Neural crest cell (in vitro differentiated cells): ENCODE measurements around the gene SRP68. TPM values are rescaled to one million over a fixed set of nuclear protein-coding genes. Genes with fewer than 3 reads are reported as not detected.

ENCODE experiments used
- DNase-seq: peaks from one replicate; pipeline ENCODE4 v3.0.0; 2021; ENCODE audit warnings: low read depth, mixed read lengths, low spot score
- H3K27ac Mint-ChIP-seq: one replicate; pipeline ENCODE4 v1.8.0; 2021; ENCODE audit warnings: mild to moderate bottlenecking, mixed read lengths; ENCODE audit not compliant: unreplicated experiment
- H3K27me3 Mint-ChIP-seq: 2 replicates; pipeline ENCODE4 v1.8.0; 2021; ENCODE audit warnings: low read depth, mild to moderate bottlenecking, mixed read lengths
- H3K36me3 Mint-ChIP-seq: 2 replicates; pipeline ENCODE4 v1.8.0; 2021; ENCODE audit warnings: low read depth, mild to moderate bottlenecking, mixed read lengths
- H3K4me1 Mint-ChIP-seq: 2 replicates; pipeline ENCODE4 v1.8.0; 2021; ENCODE audit warnings: mixed read lengths
- H3K4me3 Mint-ChIP-seq: one replicate; pipeline ENCODE4 v1.8.0; 2021; ENCODE audit warnings: mild to moderate bottlenecking, mixed read lengths
- H3K9me3 Mint-ChIP-seq: 2 replicates; pipeline ENCODE4 v1.8.0; 2021; ENCODE audit warnings: mixed read lengths
- CTCF ChIP-seq: fragments of 200-600 bp; sonication (generic); conservative IDR thresholded peaks from 2 replicates; pipeline ENCODE4 v1.5.0; 2021; ENCODE audit warnings: antibody characterized with exemption, mild to moderate bottlenecking
- total RNA-seq: library from RNA; stranded (reverse); gene quantifications from 2 replicates; pipeline ENCODE4 v1.2.1, GENCODE V29; 2021

The SRP68 gene
- total RNA-seq, 1 donor from 2014 or later, result 91.6 TPM

DNA sequence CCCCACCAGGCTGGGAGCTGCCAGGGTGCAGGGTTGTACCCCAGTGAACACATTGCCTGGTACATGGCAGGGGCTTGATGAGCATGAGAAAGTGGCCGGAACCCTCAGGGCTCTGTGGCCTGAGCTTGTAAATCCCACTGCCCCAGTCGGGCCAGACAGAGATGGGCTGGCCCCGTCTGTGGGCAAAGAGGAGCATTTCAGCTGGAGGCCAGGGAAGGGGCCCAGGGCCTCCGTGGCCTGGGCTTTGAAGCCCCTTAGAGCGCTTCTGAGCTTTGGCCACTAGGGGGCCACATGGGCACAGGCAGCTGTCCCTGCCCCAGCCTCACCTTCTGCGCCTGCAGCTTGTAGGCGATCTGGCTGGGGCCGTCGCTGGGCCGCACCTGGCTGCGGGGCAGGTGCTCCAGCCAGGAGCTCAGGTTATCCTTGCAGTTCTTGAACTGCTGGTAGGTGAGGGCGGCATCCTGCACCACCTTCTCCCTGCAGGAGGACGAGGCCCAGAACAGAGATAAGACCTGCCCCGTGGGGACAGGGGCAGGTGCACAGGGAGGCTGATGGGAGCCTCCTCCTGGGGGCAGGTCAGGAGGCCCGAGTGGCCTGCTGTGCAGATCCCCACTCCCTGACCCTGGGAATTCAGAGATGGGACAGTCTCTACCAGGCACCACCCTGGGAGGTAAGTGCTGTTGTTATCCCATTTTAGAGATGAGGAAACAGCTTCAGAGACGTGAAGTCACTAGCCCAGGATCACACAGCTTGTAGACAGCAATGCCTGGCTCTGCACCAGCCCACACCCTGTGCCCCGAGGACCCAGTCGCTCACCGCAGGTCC is 58.0 kb downstream of the SRP68 start:
- peak; percentile 77 for DNase-seq
- Mint-ChIP-seq H3K9me3 (no peaks in the 10 kb centered on the region), H3K4me3 (no peak overlapping the region), H3K27ac (peak overlapping the region; percentile 12), H3K27me3 (no peaks in the 10 kb centered on the region), H3K36me3 (no peaks in the 10 kb centered on the region), H3K4me1 (peaks cover 3% of the 10 kb centered on the region)
- TF ChIP-seq CTCF, result peak; percentile 99

- Mint-ChIP-seq H3K27ac (peak overlapping the region; percentile 88), H3K9me3 (no peaks in the 10 kb centered on the region), H3K36me3 (no peaks in the 10 kb centered on the region), H3K4me1 (peaks cover 3% of the 10 kb centered on the region), H3K27me3 (no peaks in the 10 kb centered on the region), H3K4me3 (no peak overlapping the region)
- TF ChIP-seq CTCF, result no peak
- DNase-seq, result no peak
Measured at GRCh38 chr17:76013377-76013932, 58.9 kb downstream of the SRP68 start.

GRCh38 chr17:76011951-76012350 is 60.4 kb downstream of the SRP68 start:
- DNase-seq, result no peak
- Mint-ChIP-seq H3K4me3 (no peak overlapping the region), H3K4me1 (peaks cover 3% of the 10 kb centered on the region), H3K9me3 (no peaks in the 10 kb centered on the region), H3K27me3 (no peaks in the 10 kb centered on the region), H3K27ac (no peak overlapping the region), H3K36me3 (no peaks in the 10 kb centered on the region)
- no peak for TF ChIP-seq CTCF

GRCh38 chr17:76009969-76010661 is 62.2 kb downstream of the SRP68 start:
- no peak for DNase-seq
- no peak for TF ChIP-seq CTCF
- no peak overlapping the region for H3K27ac Mint-ChIP-seq
- no peaks in the 10 kb centered on the region for H3K27me3 Mint-ChIP-seq
- H3K4me3 Mint-ChIP-seq, result no peak overlapping the region
- H3K4me1 Mint-ChIP-seq, result peaks cover 3% of the 10 kb centered on the region
- H3K9me3 Mint-ChIP-seq, result no peaks in the 10 kb centered on the region
- no peaks in the 10 kb centered on the region for H3K36me3 Mint-ChIP-seq

- DNase-seq, result no peak
- no peak overlapping the region for H3K4me3 Mint-ChIP-seq
- H3K4me1 Mint-ChIP-seq, result peaks cover 3% of the 10 kb centered on the region
- TF ChIP-seq CTCF, result no peak
- H3K27me3 Mint-ChIP-seq, result no peaks in the 10 kb centered on the region
- H3K9me3 Mint-ChIP-seq, result no peaks in the 10 kb centered on the region
- H3K27ac Mint-ChIP-seq, result no peak overlapping the region
- H3K36me3 Mint-ChIP-seq, result no peaks in the 10 kb centered on the region
Measured at GRCh38 chr17:76009447-76009846, 62.9 kb downstream of the SRP68 start.
